HCT116 (cell line): ENCODE results near the gene MOV10L1.

ENCODE experiments used
- CEBPB ChIP-seq: IDR thresholded peaks from 2 replicates; pipeline ENCODE4 v1.6.1; 2012; ENCODE audit warnings: low read depth
- EZH2 ChIP-seq: fragments of 200-600 bp; sonication (generic); IDR thresholded peaks from 2 replicates; pipeline ENCODE4 v1.6.1; 2017; ENCODE audit warnings: antibody characterized with exemption, mixed run types
- POLR2A ChIP-seq: IDR thresholded peaks from 2 replicates; pipeline ENCODE4 v1.7.0; 2011; ENCODE audit warnings: borderline replicate concordance; ENCODE audit not compliant: insufficient read depth, insufficient read length; ENCODE audit errors: extremely low read depth
- SP1 ChIP-seq: IDR thresholded peaks from 2 replicates; pipeline ENCODE4 v1.6.1; 2012; ENCODE audit warnings: low read depth
- SRF ChIP-seq: IDR thresholded peaks from 2 replicates; pipeline ENCODE4 v1.6.1; 2012; ENCODE audit warnings: low read depth
- ZFX ChIP-seq: fragments of 450-650 bp; IDR thresholded peaks from 2 replicates; pipeline ENCODE4 v1.6.1; 2017
- TF ChIP-seq, protein P1 (sequence below): IDR thresholded peaks from 2 replicates; pipeline ENCODE4 v1.6.1; 2012; ENCODE audit warnings: low read depth
- TF ChIP-seq, protein P2 (sequence below), 3 experiments: fragments of 200-600 bp in 1 of 3; sonication (generic) in 1 of 3; IDR thresholded peaks in 2 of 3; conservative IDR thresholded peaks in 1 of 3; 2 replicates each; pipeline ENCODE4 v1.5.1; 2012 to 2017; ENCODE audit warnings: low read depth in 2 of 3, low read length in 2 of 3, antibody characterized with exemption in 1 of 3, borderline replicate concordance in 1 of 3, control low read depth in 1 of 3, mild to moderate bottlenecking in 1 of 3, mixed read lengths in 1 of 3, mixed run types in 1 of 3, moderate library complexity in 1 of 3; ENCODE audit not compliant: insufficient read depth in 1 of 3

DNA sequence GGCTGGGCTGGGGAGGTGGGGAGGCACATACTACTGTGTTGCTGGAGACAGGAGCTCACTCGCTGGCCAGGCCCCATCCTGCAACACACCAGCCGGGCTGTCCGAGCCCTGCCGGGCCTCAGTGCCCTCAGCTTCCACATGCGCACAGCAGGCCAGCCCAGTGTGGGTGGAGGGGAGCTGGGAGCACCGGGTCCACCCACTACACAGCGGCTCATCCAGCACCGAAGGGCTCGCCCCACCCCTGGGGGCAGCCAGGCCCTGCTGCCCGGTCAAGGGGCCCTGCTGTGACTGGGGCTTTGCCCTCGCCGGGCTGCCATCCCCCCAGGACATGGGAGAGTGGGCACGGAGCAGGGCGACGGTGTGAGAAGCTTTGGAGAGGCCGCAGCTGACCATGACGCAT, 41.0 kb upstream of the MOV10L1 start:
- TF ChIP-seq, protein P1, sequence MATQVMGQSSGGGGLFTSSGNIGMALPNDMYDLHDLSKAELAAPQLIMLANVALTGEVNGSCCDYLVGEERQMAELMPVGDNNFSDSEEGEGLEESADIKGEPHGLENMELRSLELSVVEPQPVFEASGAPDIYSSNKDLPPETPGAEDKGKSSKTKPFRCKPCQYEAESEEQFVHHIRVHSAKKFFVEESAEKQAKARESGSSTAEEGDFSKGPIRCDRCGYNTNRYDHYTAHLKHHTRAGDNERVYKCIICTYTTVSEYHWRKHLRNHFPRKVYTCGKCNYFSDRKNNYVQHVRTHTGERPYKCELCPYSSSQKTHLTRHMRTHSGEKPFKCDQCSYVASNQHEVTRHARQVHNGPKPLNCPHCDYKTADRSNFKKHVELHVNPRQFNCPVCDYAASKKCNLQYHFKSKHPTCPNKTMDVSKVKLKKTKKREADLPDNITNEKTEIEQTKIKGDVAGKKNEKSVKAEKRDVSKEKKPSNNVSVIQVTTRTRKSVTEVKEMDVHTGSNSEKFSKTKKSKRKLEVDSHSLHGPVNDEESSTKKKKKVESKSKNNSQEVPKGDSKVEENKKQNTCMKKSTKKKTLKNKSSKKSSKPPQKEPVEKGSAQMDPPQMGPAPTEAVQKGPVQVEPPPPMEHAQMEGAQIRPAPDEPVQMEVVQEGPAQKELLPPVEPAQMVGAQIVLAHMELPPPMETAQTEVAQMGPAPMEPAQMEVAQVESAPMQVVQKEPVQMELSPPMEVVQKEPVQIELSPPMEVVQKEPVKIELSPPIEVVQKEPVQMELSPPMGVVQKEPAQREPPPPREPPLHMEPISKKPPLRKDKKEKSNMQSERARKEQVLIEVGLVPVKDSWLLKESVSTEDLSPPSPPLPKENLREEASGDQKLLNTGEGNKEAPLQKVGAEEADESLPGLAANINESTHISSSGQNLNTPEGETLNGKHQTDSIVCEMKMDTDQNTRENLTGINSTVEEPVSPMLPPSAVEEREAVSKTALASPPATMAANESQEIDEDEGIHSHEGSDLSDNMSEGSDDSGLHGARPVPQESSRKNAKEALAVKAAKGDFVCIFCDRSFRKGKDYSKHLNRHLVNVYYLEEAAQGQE: no peak
- TF ChIP-seq SRF: no peak
- TF ChIP-seq, protein P2, sequence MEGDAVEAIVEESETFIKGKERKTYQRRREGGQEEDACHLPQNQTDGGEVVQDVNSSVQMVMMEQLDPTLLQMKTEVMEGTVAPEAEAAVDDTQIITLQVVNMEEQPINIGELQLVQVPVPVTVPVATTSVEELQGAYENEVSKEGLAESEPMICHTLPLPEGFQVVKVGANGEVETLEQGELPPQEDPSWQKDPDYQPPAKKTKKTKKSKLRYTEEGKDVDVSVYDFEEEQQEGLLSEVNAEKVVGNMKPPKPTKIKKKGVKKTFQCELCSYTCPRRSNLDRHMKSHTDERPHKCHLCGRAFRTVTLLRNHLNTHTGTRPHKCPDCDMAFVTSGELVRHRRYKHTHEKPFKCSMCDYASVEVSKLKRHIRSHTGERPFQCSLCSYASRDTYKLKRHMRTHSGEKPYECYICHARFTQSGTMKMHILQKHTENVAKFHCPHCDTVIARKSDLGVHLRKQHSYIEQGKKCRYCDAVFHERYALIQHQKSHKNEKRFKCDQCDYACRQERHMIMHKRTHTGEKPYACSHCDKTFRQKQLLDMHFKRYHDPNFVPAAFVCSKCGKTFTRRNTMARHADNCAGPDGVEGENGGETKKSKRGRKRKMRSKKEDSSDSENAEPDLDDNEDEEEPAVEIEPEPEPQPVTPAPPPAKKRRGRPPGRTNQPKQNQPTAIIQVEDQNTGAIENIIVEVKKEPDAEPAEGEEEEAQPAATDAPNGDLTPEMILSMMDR (IDR thresholded peaks at IDR 0.05 in 2 of 3, conservative IDR thresholded peaks at IDR 0.05 in 1 of 3; ENCODE audit: borderline replicate concordance in 1 of 3, insufficient read depth in 1 of 3, low read depth in 2 of 3, low read length in 2 of 3): no peak
- no peak for TF ChIP-seq EZH2
- TF ChIP-seq SP1: no peak
- no peak for TF ChIP-seq CEBPB
- TF ChIP-seq ZFX: no peak
- no peak for TF ChIP-seq POLR2A
